CD14-positive monocyte (primary cell): ENCODE data around the gene GIT2. TPM values are rescaled to one million over a fixed set of nuclear protein-coding genes. Genes with fewer than 3 reads are reported as not detected.
A peak's percentile ranks its signal among the peaks of the same experiment; 100 is the strongest.

Experiments used
- DNase-seq, 3 donors: peaks; one replicate each; pipeline ENCODE4 v3.0.0-alpha.2; 2011 to 2022
- H2AFZ ChIP-seq: 2 replicates; pipeline ENCODE4 v1.6.0; 2012; ENCODE audit warnings: mild to moderate bottlenecking, low read depth, low read length, inconsistent platforms; ENCODE audit not compliant: insufficient read depth, poor library complexity, severe bottlenecking
- H3K27ac ChIP-seq, 2 donors: 1 replicate in 1 of 2; 2 replicates in 1 of 2; pipeline ENCODE4 v1.5.1; 2012 to 2013; ENCODE audit warnings: low read length in 2 of 2, control low read depth in 1 of 2, inconsistent platforms in 1 of 2, low read depth in 1 of 2, mild to moderate bottlenecking in 1 of 2
- H3K27me3 ChIP-seq, 2 donors: one replicate each; pipeline versions ENCODE4 v1.6.0 to v1.6.1; 2011 to 2013; ENCODE audit warnings: low read length in 2 of 2; ENCODE audit not compliant: control insufficient read depth in 2 of 2, insufficient read depth in 2 of 2
- H3K36me3 ChIP-seq, 2 donors: replicated peaks in 1 of 2; 1 replicate in 1 of 2; 2 replicates in 1 of 2; pipeline versions ENCODE4 v1.5.1 to v1.6.1; 2012 to 2013; ENCODE audit warnings: low read length in 2 of 2, control low read depth in 1 of 2, inconsistent platforms in 1 of 2, mild to moderate bottlenecking in 1 of 2; ENCODE audit not compliant: insufficient read depth in 2 of 2, control insufficient read depth in 1 of 2
- H3K4me1 ChIP-seq, 2 donors: 1 replicate in 1 of 2; 2 replicates in 1 of 2; pipeline versions ENCODE4 v1.5.1 to v1.6.1; 2012 to 2013; ENCODE audit warnings: low read length in 2 of 2, control low read depth in 1 of 2, inconsistent platforms in 1 of 2, mild to moderate bottlenecking in 1 of 2, moderate library complexity in 1 of 2; ENCODE audit not compliant: insufficient read depth in 2 of 2, control insufficient read depth in 1 of 2
- H3K4me2 ChIP-seq: replicated peaks from 2 replicates; pipeline ENCODE3; 2012; ENCODE audit warnings: low read length, moderate library complexity, mild to moderate bottlenecking; ENCODE audit not compliant: poor library complexity, severe bottlenecking; ENCODE audit errors: extremely low read depth
- H3K4me3 ChIP-seq, 3 experiments: fragments of 200-600 bp in 1 of 3; sonication (generic) in 1 of 3; replicated peaks in 1 of 3; 1 replicate in 2 of 3; 2 replicates in 1 of 3; pipeline ENCODE4 v1.5.1; 2011 to 2013; ENCODE audit warnings: low read length in 3 of 3, mild to moderate bottlenecking in 3 of 3, control low read depth in 2 of 3, low read depth in 2 of 3, inconsistent platforms in 1 of 3, moderate library complexity in 1 of 3
- H3K79me2 ChIP-seq: 2 replicates; pipeline ENCODE4 v1.6.0; 2012; ENCODE audit warnings: mild to moderate bottlenecking, control low read depth, inconsistent platforms, low read length, moderate library complexity; ENCODE audit not compliant: insufficient read depth
- H3K9ac ChIP-seq: 2 replicates; pipeline ENCODE4 v1.6.0; 2017; ENCODE audit warnings: low read length, mild to moderate bottlenecking; ENCODE audit not compliant: insufficient read depth, poor library complexity, severe bottlenecking
- H3K9me3 ChIP-seq, 2 donors: replicated peaks in 1 of 2; 1 replicate in 1 of 2; 2 replicates in 1 of 2; pipeline versions ENCODE4 v1.5.1 to v1.6.1; 2012 to 2013; ENCODE audit warnings: low read length in 2 of 2, control low read depth in 1 of 2; ENCODE audit not compliant: control insufficient read depth in 1 of 2, insufficient read depth in 1 of 2
- H4K20me1 ChIP-seq: 2 replicates; pipeline ENCODE4 v1.6.0; 2012; ENCODE audit warnings: mild to moderate bottlenecking, low read length, control low read depth, moderate library complexity; ENCODE audit not compliant: insufficient read depth
- H3K27ac Mint-ChIP-seq, 7 donors: one replicate each; pipeline ENCODE4 v1.8.0; 2020; ENCODE audit warnings: mild to moderate bottlenecking in 7 of 7, mixed read lengths in 7 of 7, moderate library complexity in 6 of 7, inconsistent platforms in 2 of 7
- H3K27me3 Mint-ChIP-seq, 3 donors: one replicate each; pipeline ENCODE4 v1.8.0; 2021 to 2022; ENCODE audit warnings: low read depth in 3 of 3, mild to moderate bottlenecking in 3 of 3, mixed read lengths in 3 of 3, moderate library complexity in 3 of 3, inconsistent platforms in 1 of 3
- H3K36me3 Mint-ChIP-seq, 2 donors: one replicate each; pipeline ENCODE4 v1.8.0; 2020; ENCODE audit warnings: mixed read lengths in 2 of 2, inconsistent platforms in 1 of 2, mild to moderate bottlenecking in 1 of 2
- H3K4me1 Mint-ChIP-seq: one replicate; pipeline ENCODE4 v1.8.0; 2020; ENCODE audit warnings: mild to moderate bottlenecking, mixed read lengths
- H3K4me3 Mint-ChIP-seq, 2 donors: one replicate each; pipeline ENCODE4 v1.8.0; 2020; ENCODE audit warnings: mild to moderate bottlenecking in 2 of 2, mixed read lengths in 2 of 2, moderate library complexity in 1 of 2
- H3K9me3 Mint-ChIP-seq, 7 donors: one replicate each; pipeline ENCODE4 v1.8.0; 2020 to 2022; ENCODE audit warnings: mixed read lengths in 7 of 7, mild to moderate bottlenecking in 6 of 7, moderate library complexity in 6 of 7, inconsistent platforms in 2 of 7
- WGBS: methylation state at CpG from one replicate; pipeline ENCODE4 v1.1.5; 2013; ENCODE audit warnings: missing lambda C conversion rate; ENCODE audit not compliant: insufficient coverage; 5-methylcytosine and 5-hydroxymethylcytosine counted together
- intact Hi-C, 2 donors: fragments of 100-400 bp; cut with micrococcal nuclease; formaldehyde crosslinking; loops; one replicate each; pipeline versions ENCODE4 v1.15.0 to v1.15.1; 2023
- polyA plus RNA-seq, 3 donors: library from polyadenylated mRNA; depleted of rRNA in 1 of 3; unstranded in 2 of 3; stranded (reverse) in 1 of 3; fragments of 300-500 nt in 2 of 3; fragments of >200 nt in 1 of 3; fragmentation: Illumina TruSeq in 2 of 3; gene quantifications; 1 replicate in 2 of 3; 2 replicates in 1 of 3; pipeline ENCODE4 v1.2.3, GENCODE V29; 2012 to 2021
- TF ChIP-seq, protein P1 (sequence below): fragments of 200-600 bp; IDR thresholded peaks from one replicate; pipeline ENCODE4 v1.8.0; 2022; ENCODE audit warnings: antibody characterized with exemption, mild to moderate bottlenecking

The GIT2 gene
- polyA plus RNA-seq, 3 donors, result 75.8 to 139 (median 98.8) TPM

DNA sequence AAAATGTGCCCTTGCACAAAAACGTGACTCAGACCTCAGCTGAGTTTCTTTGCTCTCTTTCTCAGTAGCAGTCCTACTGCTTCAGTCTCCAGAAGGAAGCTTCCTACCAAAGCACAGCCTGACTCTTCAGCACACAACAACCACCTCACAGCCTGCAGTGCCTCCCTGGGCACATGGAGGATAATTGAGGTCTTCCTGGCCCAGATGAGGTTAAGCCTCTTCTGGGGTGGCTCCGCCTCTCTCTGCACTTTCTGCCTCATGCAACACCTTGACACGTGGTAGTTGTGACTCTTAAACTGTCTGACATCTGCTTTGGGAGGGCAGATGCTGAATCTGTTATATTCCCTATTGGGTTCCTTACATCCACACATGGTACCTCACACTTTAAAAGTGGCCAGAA is 33.8 kb downstream of the GIT2 start:
- no peak overlapping the region for H3K9ac ChIP-seq
- no peak overlapping the region for H3K4me2 ChIP-seq
- Mint-ChIP-seq H3K27ac (no peak overlapping the region), H3K4me1 (peaks cover 1% of the 10 kb centered on the region), H3K36me3 (peaks cover 75 to 91% of the 10 kb centered on the region in 2 donors), H3K27me3 (peaks cover 0 to 2% (median 0%) of the 10 kb centered on the region in 3 donors), H3K4me3 (no peak overlapping the region), H3K9me3 (no peaks in the 10 kb centered on the region)
- no peak for DNase-seq
- H3K9me3 ChIP-seq, result no peaks in the 10 kb centered on the region
- intact Hi-C loops, result no loop called here
- H3K27me3 ChIP-seq, result no peaks in the 10 kb centered on the region
- no peak overlapping the region for H3K4me3 ChIP-seq
- H3K36me3 ChIP-seq, result peaks cover 95 to 99% of the 10 kb centered on the region in 2 donors
- TF ChIP-seq, protein P1, sequence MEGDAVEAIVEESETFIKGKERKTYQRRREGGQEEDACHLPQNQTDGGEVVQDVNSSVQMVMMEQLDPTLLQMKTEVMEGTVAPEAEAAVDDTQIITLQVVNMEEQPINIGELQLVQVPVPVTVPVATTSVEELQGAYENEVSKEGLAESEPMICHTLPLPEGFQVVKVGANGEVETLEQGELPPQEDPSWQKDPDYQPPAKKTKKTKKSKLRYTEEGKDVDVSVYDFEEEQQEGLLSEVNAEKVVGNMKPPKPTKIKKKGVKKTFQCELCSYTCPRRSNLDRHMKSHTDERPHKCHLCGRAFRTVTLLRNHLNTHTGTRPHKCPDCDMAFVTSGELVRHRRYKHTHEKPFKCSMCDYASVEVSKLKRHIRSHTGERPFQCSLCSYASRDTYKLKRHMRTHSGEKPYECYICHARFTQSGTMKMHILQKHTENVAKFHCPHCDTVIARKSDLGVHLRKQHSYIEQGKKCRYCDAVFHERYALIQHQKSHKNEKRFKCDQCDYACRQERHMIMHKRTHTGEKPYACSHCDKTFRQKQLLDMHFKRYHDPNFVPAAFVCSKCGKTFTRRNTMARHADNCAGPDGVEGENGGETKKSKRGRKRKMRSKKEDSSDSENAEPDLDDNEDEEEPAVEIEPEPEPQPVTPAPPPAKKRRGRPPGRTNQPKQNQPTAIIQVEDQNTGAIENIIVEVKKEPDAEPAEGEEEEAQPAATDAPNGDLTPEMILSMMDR, result no peak
- peaks cover 90% of the 10 kb centered on the region for H4K20me1 ChIP-seq
- H3K4me1 ChIP-seq, result no peaks in the 10 kb centered on the region
- H3K79me2 ChIP-seq, result peaks cover 52% of the 10 kb centered on the region
- H3K27ac ChIP-seq, result peak overlapping the region in 1 of 2 donors; percentile 36
- no peak overlapping the region for H2AFZ ChIP-seq
- no CpG with 5 or more reads among the region's 3 CpGs for WGBS

DNA sequence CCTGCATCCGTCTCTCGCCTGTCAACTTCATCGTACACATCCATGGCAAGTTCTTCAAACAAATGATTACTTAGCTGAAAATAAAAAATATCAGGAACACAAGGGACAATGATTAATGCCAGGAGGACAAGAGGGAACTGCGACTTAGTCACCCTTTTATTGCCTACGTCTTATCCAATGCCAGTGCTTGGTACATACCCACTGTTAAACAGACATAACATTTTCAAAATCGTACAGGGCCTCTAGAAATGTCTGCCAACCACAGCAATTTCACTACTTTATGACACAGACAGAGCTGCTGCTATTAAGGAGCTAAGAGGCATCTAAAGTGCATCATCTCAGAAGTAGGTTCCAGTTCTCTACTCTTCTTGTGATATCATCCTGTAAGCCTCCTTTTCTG is 34.6 kb downstream of the GIT2 start:
- H3K9ac ChIP-seq, result no peak overlapping the region
- H3K27ac ChIP-seq, result peak overlapping the region in 1 of 2 donors; percentile 11
- no peaks in the 10 kb centered on the region for H3K9me3 ChIP-seq
- H3K9me3 Mint-ChIP-seq, result no peaks in the 10 kb centered on the region
- intact Hi-C loops, result no loop called here
- peaks cover 51% of the 10 kb centered on the region for H3K79me2 ChIP-seq
- peaks cover 96 to 99% of the 10 kb centered on the region in 2 donors for H3K36me3 ChIP-seq
- WGBS, result 79% methylated on average over 3 of the region's 6 CpGs
- no peaks in the 10 kb centered on the region for H3K4me1 ChIP-seq
- no peak overlapping the region for H3K4me3 ChIP-seq
- H3K36me3 Mint-ChIP-seq, result peaks cover 78 to 95% of the 10 kb centered on the region in 2 donors
- no peaks in the 10 kb centered on the region for H3K27me3 ChIP-seq
- peaks cover 0 to 2% (median 0%) of the 10 kb centered on the region in 3 donors for H3K27me3 Mint-ChIP-seq
- H4K20me1 ChIP-seq, result peaks cover 90% of the 10 kb centered on the region
- no peak for DNase-seq
- no peak overlapping the region for H2AFZ ChIP-seq
- peak overlapping the region in 2 of 7 donors; percentile 17 to 42 for H3K27ac Mint-ChIP-seq
- no peak overlapping the region for H3K4me2 ChIP-seq
- H3K4me1 Mint-ChIP-seq, result peaks cover 1% of the 10 kb centered on the region
- H3K4me3 Mint-ChIP-seq, result no peak overlapping the region
- TF ChIP-seq, protein P1, result no peak
